GM23338 (cell line): ENCODE measurements around the gene CCDC91. TPM values are rescaled to one million over a fixed set of nuclear protein-coding genes. Genes with fewer than 3 reads are reported as not detected.

Experiments used
- ATAC-seq: fragments of 200-7000 bp; cut with Tn5 transposase; 3 replicates; pipeline ENCODE4 v1.9.1; 2020
- DNase-seq: peaks from one replicate; pipeline ENCODE4 v3.0.0-alpha.2; 2015; ENCODE audit warnings: low spot score
- H2AFZ ChIP-seq: fragments of 200-600 bp; sonication (generic); 2 replicates; pipeline ENCODE4 v1.8.0; 2016; ENCODE audit warnings: antibody characterized with exemption, mild to moderate bottlenecking, moderate library complexity
- H3F3A ChIP-seq: fragments of 200-600 bp; sonication (generic); replicated peaks from 2 replicates; pipeline ENCODE4 v1.8.0; 2017; ENCODE audit warnings: antibody characterized with exemption, mixed run types, low read depth
- H3K27ac ChIP-seq: fragments of 200-600 bp; sonication (generic); 2 replicates; pipeline ENCODE4 v1.6.1; 2016; ENCODE audit warnings: low read depth
- H3K27me3 ChIP-seq: fragments of 200-600 bp; sonication (generic); 2 replicates; pipeline ENCODE4 v1.8.0; 2016; ENCODE audit warnings: mild to moderate bottlenecking, mixed run types, moderate library complexity; ENCODE audit not compliant: insufficient read depth
- H3K36me3 ChIP-seq: fragments of 200-600 bp; sonication (generic); 2 replicates; pipeline ENCODE4 v1.8.0; 2016; ENCODE audit warnings: mild to moderate bottlenecking; ENCODE audit not compliant: insufficient read depth
- H3K4me1 ChIP-seq: fragments of 200-600 bp; sonication (generic); 2 replicates; pipeline ENCODE4 v1.8.0; 2016; ENCODE audit warnings: mild to moderate bottlenecking, moderate library complexity; ENCODE audit not compliant: insufficient read depth
- H3K4me2 ChIP-seq: fragments of 200-600 bp; sonication (generic); 2 replicates; pipeline ENCODE4 v1.7.1; 2017; ENCODE audit warnings: mixed run types
- H3K4me3 ChIP-seq: fragments of 200-600 bp; sonication (generic); 2 replicates; pipeline ENCODE4 v1.6.1; 2016; ENCODE audit warnings: mixed run types
- H3K79me2 ChIP-seq: fragments of 200-600 bp; sonication (generic); replicated peaks from 2 replicates; pipeline ENCODE4 v1.8.0; 2017; ENCODE audit warnings: mild to moderate bottlenecking; ENCODE audit not compliant: insufficient read depth
- H3K9me2 ChIP-seq: fragments of 200-600 bp; sonication (generic); 2 replicates; pipeline ENCODE4 v1.8.0; 2017; ENCODE audit not compliant: insufficient read depth
- H4K20me1 ChIP-seq: fragments of 200-600 bp; sonication (generic); replicated peaks from 2 replicates; pipeline ENCODE4 v1.8.0; 2017; ENCODE audit warnings: mild to moderate bottlenecking; ENCODE audit not compliant: insufficient read depth
- H3K27ac Mint-ChIP-seq: 2 replicates; pipeline ENCODE4 v1.8.0; 2020; ENCODE audit warnings: inconsistent platforms, mild to moderate bottlenecking, moderate library complexity, mixed read lengths
- H3K27me3 Mint-ChIP-seq: 3 replicates; pipeline ENCODE4 v1.8.0; 2022; ENCODE audit warnings: low read depth, mild to moderate bottlenecking, moderate library complexity, mixed read lengths, inconsistent platforms; ENCODE audit not compliant: insufficient read depth, poor library complexity
- H3K36me3 Mint-ChIP-seq: 3 replicates; pipeline ENCODE4 v1.8.0; 2021; ENCODE audit warnings: low read depth, mild to moderate bottlenecking, inconsistent platforms, moderate library complexity, mixed read lengths
- H3K4me1 Mint-ChIP-seq: 3 replicates; pipeline ENCODE4 v1.8.0; 2020; ENCODE audit warnings: mild to moderate bottlenecking, inconsistent platforms, mixed read lengths
- H3K4me3 Mint-ChIP-seq: 3 replicates; pipeline ENCODE4 v1.8.0; 2021; ENCODE audit warnings: moderate library complexity, mild to moderate bottlenecking, inconsistent platforms, mixed read lengths
- H3K9me3 Mint-ChIP-seq: 3 replicates; pipeline ENCODE4 v1.8.0; 2020; ENCODE audit warnings: moderate library complexity, mild to moderate bottlenecking, inconsistent platforms, mixed read lengths
- CREB1 ChIP-seq: fragments of 250-450 bp; sonication (Bioruptor Pico); IDR thresholded peaks from 2 replicates; pipeline ENCODE4 v1.5.0; 2020; ENCODE audit warnings: low read depth, mild to moderate bottlenecking, moderate library complexity
- CTCF ChIP-seq, 2 experiments: fragments of 200-600 bp in 1 of 2; sonication (generic) in 1 of 2; conservative IDR thresholded peaks; 2 replicates each; pipeline versions ENCODE4 v1.5.1 to v1.6.1; 2016 to 2017; ENCODE audit warnings: antibody characterized with exemption in 2 of 2, low read depth in 2 of 2, mild to moderate bottlenecking in 2 of 2, moderate library complexity in 1 of 2
- EZH2 ChIP-seq: fragments of 200-600 bp; sonication (generic); IDR thresholded peaks from one replicate; pipeline ENCODE4 v1.8.0; 2017; ENCODE audit warnings: antibody characterized with exemption, mild to moderate bottlenecking, low read depth; ENCODE audit not compliant: unreplicated experiment
- EZH2phosphoT487 ChIP-seq: fragments of 200-600 bp; sonication (generic); IDR thresholded peaks from one replicate; pipeline ENCODE4 v1.8.1; 2018; ENCODE audit warnings: antibody characterized with exemption; ENCODE audit not compliant: unreplicated experiment
- JUNB ChIP-seq: IDR thresholded peaks from one replicate; pipeline ENCODE4 v1.6.1; 2016; ENCODE audit warnings: antibody characterized with exemption; ENCODE audit not compliant: unreplicated experiment
- NANOG ChIP-seq: IDR thresholded peaks from 2 replicates; pipeline ENCODE4 v1.6.1; 2016; ENCODE audit warnings: antibody characterized with exemption, borderline replicate concordance
- POLR2AphosphoS5 ChIP-seq: IDR thresholded peaks from 2 replicates; pipeline ENCODE4 v1.6.1; 2016; ENCODE audit warnings: antibody characterized with exemption, low read depth
- STAT1 ChIP-seq: IDR thresholded peaks from one replicate; pipeline ENCODE4 v1.6.1; 2016; ENCODE audit warnings: antibody characterized with exemption; ENCODE audit not compliant: unreplicated experiment
- ZNF114 ChIP-seq: fragments of 250-450 bp; sonication (Bioruptor Pico); IDR thresholded peaks from 2 replicates; pipeline ENCODE4 v1.5.0; 2020; ENCODE audit warnings: mild to moderate bottlenecking, moderate library complexity
- ZNF331 ChIP-seq: fragments of 250-450 bp; sonication (Bioruptor Pico); IDR thresholded peaks from 2 replicates; pipeline ENCODE4 v1.5.0; 2020; ENCODE audit warnings: low read depth, mild to moderate bottlenecking, moderate library complexity
- polyA plus RNA-seq: library from polyadenylated mRNA; unstranded; fragments of >200 nt; fragmentation: Nextera tagmentation; extraction: Ambion mirVana; gene quantifications from 2 replicates; pipeline ENCODE4 v1.2.1, GENCODE V29; 2016
- total RNA-seq: library from RNA; depleted of rRNA; stranded (reverse); fragments of >200 nt; shearing (Covaris generic); gene quantifications from 2 replicates; pipeline ENCODE4 v1.2.3, GENCODE V29; 2014
- TF ChIP-seq, protein P1 (sequence below): IDR thresholded peaks from one replicate; pipeline ENCODE4 v1.6.1; 2018; ENCODE audit warnings: antibody characterized with exemption; ENCODE audit not compliant: unreplicated experiment
- TF ChIP-seq, protein P2 (sequence below): IDR thresholded peaks from 2 replicates; pipeline ENCODE4 v1.6.1; 2016; ENCODE audit warnings: antibody characterized with exemption
- TF ChIP-seq, protein P3 (sequence below): fragments of 250-450 bp; sonication (Bioruptor Pico); IDR thresholded peaks from 2 replicates; pipeline ENCODE4 v1.5.0; 2020; ENCODE audit warnings: mild to moderate bottlenecking, moderate library complexity

CCDC91 gene
- total and polyA plus RNA-seq, 2 experiments from 2014 or later: 24.7 to 48.7 TPM

DNA sequence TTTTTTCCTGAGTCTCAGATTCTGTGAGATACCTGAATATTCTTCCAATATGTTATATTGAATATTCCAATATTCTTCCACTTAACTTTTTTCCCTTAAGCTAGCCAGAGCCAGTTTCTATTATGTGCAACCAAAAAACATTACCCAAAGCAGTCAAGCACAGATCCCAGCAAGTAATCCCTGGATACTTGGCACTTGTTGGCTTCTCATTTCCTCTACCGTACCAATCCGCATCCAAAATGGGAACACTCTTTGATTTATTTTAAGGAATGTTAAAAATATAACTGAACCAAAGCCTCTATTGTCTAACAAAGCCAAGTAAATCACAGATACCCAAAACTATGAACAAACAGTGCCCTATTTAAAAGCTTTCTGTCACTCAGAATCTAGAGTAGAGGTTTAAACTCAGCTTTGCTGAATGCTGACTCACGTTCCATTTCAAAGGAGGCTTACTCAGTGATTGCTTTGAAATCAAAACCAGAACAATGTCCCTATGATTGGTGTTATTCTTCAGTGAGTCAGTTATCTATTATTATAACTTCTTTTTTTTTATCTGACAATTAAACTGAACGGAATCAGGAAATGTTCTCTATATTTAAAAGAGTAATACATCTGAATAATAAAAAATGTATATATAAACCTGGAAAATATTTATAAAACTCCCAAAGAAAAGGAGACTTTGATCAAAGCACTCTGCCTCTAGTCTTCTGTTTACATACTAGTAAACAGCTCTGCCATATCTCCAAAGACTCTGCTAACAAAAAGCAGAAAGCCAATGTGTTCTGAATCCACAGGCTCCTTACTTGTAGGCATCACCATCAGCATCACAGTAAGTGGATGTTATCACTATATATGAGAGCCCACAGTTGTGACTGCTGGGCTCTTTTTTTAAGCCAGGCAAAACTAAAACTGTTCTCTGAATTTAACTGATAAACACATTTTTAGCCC, 360.8 kb downstream of the CCDC91 start:
- peaks cover 15% of the 10 kb centered on the region for H3K4me1 ChIP-seq
- H2AFZ ChIP-seq: no peak overlapping the region

More for the DNA sequence above, 360.8 kb downstream of the CCDC91 start:
- H3K4me3 Mint-ChIP-seq: no peak overlapping the region
- peak overlapping the region; percentile 55; the same call in 1 of the 2 replicates for H3K27ac Mint-ChIP-seq
- no peaks in the 10 kb centered on the region for H3K36me3 ChIP-seq
- ATAC-seq (no peak), DNase-seq (no peak)
- peaks cover 26% of the 10 kb centered on the region for H3K4me1 Mint-ChIP-seq
- no peaks in the 10 kb centered on the region for H3K27me3 ChIP-seq
- H3K79me2 ChIP-seq: no peaks in the 10 kb centered on the region
- no peak overlapping the region for H3K4me2 ChIP-seq
- no peaks in the 10 kb centered on the region for H3F3A ChIP-seq
- H4K20me1 ChIP-seq: no peaks in the 10 kb centered on the region
- H3K9me2 ChIP-seq: no peaks in the 10 kb centered on the region
- no peaks in the 10 kb centered on the region for H3K36me3 Mint-ChIP-seq
- H3K9me3 Mint-ChIP-seq: no peaks in the 10 kb centered on the region
- H3K4me3 ChIP-seq: no peak overlapping the region
- TF ChIP-seq POLR2AphosphoS5 (no peak), JUNB (no peak), CREB1 (CRISPR knock-in tag) (no peak), ZNF331 (CRISPR knock-in tag) (no peak), EZH2 (no peak), STAT1 (no peak), CTCF (conservative IDR thresholded peaks at IDR 0.05; ENCODE audit: low read depth in 2 of 2) (no peak), NANOG (no peak), EZH2phosphoT487 (no peak), ZNF114 (CRISPR knock-in tag) (no peak)
- TF ChIP-seq, protein P1, sequence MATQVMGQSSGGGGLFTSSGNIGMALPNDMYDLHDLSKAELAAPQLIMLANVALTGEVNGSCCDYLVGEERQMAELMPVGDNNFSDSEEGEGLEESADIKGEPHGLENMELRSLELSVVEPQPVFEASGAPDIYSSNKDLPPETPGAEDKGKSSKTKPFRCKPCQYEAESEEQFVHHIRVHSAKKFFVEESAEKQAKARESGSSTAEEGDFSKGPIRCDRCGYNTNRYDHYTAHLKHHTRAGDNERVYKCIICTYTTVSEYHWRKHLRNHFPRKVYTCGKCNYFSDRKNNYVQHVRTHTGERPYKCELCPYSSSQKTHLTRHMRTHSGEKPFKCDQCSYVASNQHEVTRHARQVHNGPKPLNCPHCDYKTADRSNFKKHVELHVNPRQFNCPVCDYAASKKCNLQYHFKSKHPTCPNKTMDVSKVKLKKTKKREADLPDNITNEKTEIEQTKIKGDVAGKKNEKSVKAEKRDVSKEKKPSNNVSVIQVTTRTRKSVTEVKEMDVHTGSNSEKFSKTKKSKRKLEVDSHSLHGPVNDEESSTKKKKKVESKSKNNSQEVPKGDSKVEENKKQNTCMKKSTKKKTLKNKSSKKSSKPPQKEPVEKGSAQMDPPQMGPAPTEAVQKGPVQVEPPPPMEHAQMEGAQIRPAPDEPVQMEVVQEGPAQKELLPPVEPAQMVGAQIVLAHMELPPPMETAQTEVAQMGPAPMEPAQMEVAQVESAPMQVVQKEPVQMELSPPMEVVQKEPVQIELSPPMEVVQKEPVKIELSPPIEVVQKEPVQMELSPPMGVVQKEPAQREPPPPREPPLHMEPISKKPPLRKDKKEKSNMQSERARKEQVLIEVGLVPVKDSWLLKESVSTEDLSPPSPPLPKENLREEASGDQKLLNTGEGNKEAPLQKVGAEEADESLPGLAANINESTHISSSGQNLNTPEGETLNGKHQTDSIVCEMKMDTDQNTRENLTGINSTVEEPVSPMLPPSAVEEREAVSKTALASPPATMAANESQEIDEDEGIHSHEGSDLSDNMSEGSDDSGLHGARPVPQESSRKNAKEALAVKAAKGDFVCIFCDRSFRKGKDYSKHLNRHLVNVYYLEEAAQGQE: no peak
- TF ChIP-seq, protein P2, sequence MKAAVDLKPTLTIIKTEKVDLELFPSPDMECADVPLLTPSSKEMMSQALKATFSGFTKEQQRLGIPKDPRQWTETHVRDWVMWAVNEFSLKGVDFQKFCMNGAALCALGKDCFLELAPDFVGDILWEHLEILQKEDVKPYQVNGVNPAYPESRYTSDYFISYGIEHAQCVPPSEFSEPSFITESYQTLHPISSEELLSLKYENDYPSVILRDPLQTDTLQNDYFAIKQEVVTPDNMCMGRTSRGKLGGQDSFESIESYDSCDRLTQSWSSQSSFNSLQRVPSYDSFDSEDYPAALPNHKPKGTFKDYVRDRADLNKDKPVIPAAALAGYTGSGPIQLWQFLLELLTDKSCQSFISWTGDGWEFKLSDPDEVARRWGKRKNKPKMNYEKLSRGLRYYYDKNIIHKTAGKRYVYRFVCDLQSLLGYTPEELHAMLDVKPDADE: no peak
- TF ChIP-seq, protein P3, sequence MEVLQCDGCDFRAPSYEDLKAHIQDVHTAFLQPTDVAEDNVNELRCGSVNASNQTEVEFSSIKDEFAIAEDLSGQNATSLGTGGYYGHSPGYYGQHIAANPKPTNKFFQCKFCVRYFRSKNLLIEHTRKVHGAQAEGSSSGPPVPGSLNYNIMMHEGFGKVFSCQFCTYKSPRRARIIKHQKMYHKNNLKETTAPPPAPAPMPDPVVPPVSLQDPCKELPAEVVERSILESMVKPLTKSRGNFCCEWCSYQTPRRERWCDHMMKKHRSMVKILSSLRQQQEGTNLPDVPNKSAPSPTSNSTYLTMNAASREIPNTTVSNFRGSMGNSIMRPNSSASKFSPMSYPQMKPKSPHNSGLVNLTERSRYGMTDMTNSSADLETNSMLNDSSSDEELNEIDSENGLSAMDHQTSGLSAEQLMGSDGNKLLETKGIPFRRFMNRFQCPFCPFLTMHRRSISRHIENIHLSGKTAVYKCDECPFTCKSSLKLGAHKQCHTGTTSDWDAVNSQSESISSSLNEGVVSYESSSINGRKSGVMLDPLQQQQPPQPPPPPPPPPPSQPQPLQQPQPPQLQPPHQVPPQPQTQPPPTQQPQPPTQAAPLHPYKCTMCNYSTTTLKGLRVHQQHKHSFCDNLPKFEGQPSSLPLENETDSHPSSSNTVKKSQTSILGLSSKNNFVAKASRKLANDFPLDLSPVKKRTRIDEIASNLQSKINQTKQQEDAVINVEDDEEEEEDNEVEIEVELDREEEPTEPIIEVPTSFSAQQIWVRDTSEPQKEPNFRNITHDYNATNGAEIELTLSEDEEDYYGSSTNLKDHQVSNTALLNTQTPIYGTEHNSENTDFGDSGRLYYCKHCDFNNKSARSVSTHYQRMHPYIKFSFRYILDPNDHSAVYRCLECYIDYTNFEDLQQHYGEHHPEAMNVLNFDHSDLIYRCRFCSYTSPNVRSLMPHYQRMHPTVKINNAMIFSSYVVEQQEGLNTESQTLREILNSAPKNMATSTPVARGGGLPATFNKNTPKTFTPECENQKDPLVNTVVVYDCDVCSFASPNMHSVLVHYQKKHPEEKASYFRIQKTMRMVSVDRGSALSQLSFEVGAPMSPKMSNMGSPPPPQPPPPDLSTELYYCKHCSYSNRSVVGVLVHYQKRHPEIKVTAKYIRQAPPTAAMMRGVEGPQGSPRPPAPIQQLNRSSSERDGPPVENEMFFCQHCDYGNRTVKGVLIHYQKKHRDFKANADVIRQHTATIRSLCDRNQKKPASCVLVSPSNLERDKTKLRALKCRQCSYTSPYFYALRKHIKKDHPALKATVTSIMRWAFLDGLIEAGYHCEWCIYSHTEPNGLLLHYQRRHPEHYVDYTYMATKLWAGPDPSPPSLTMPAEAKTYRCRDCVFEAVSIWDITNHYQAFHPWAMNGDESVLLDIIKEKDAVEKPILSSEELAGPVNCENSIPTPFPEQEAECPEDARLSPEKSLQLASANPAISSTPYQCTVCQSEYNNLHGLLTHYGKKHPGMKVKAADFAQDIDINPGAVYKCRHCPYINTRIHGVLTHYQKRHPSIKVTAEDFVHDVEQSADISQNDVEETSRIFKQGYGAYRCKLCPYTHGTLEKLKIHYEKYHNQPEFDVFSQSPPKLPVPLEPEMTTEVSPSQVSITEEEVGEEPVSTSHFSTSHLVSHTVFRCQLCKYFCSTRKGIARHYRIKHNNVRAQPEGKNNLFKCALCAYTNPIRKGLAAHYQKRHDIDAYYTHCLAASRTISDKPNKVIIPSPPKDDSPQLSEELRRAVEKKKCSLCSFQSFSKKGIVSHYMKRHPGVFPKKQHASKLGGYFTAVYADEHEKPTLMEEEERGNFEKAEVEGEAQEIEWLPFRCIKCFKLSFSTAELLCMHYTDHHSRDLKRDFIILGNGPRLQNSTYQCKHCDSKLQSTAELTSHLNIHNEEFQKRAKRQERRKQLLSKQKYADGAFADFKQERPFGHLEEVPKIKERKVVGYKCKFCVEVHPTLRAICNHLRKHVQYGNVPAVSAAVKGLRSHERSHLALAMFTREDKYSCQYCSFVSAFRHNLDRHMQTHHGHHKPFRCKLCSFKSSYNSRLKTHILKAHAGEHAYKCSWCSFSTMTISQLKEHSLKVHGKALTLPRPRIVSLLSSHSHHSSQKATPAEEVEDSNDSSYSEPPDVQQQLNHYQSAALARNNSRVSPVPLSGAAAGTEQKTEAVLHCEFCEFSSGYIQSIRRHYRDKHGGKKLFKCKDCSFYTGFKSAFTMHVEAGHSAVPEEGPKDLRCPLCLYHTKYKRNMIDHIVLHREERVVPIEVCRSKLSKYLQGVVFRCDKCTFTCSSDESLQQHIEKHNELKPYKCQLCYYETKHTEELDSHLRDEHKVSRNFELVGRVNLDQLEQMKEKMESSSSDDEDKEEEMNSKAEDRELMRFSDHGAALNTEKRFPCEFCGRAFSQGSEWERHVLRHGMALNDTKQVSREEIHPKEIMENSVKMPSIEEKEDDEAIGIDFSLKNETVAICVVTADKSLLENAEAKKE (CRISPR knock-in tag): no peak
- H3K27ac ChIP-seq: no peak overlapping the region
- no peaks in the 10 kb centered on the region for H3K27me3 Mint-ChIP-seq
